ENCODE results near the gene IFITM5. TPM values are rescaled to one million over a fixed set of nuclear protein-coding genes. Genes with fewer than 3 reads are reported as not detected.
"Not testable (repeated sequence)": the region's sequence is repeated elsewhere in the genome, so short reads cannot be mapped to it uniquely, and the experiment has no call there.

IFITM5 gene
- total and polyA plus RNA-seq, 4 donors: 0.29 TPM; not detected in 3

GRCh38 chr11:268716-269145 is 30.6 kb downstream of the IFITM5 start:
- not testable (repeated sequence) for DNase-seq (ENCODE audit: low read depth in 4 of 6, low spot score in 6 of 6); H3K27me3 ChIP-seq (ENCODE audit: control insufficient read depth, insufficient read depth, low read length); H3K4me3 ChIP-seq (ENCODE audit: low read depth, low read length); H3K36me3 ChIP-seq (ENCODE audit: control insufficient read depth, insufficient read depth, low read length); H3K9me3 ChIP-seq (ENCODE audit: control insufficient read depth, insufficient read depth, low read length); H3K4me1 ChIP-seq (ENCODE audit: control insufficient read depth, insufficient read depth, low read length); H3K27ac ChIP-seq (ENCODE audit: low read depth, low read length)
- 66% methylated on average over 6 of the region's 16 CpGs for WGBS (ENCODE audit: insufficient coverage)

GRCh38 chr11:267491-267994 is 31.8 kb downstream of the IFITM5 start:
- no peaks in the 10 kb centered on the region for H3K36me3 ChIP-seq (ENCODE audit: control insufficient read depth, insufficient read depth, low read length)
- no peak overlapping the region for H3K27ac ChIP-seq (ENCODE audit: low read depth, low read length)
- H3K9me3 ChIP-seq (ENCODE audit: control insufficient read depth, insufficient read depth, low read length): no peaks in the 10 kb centered on the region
- WGBS (ENCODE audit: insufficient coverage): 69% methylated on average over 14 of the region's 18 CpGs
- peaks cover 3% of the 10 kb centered on the region for H3K27me3 ChIP-seq (ENCODE audit: control insufficient read depth, insufficient read depth, low read length)
- no peaks in the 10 kb centered on the region for H3K4me1 ChIP-seq (ENCODE audit: control insufficient read depth, insufficient read depth, low read length)
- DNase-seq (ENCODE audit: low read depth in 4 of 6, low spot score in 6 of 6): no peak
- H3K4me3 ChIP-seq (ENCODE audit: low read depth, low read length): no peak overlapping the region

- DNase-seq (ENCODE audit: low read depth in 4 of 6, low spot score in 6 of 6): no peak
- H3K27ac ChIP-seq (ENCODE audit: low read depth, low read length): no peak overlapping the region
Measured at GRCh38 chr11:266676-267439, 32.5 kb downstream of the IFITM5 start.

GRCh38 chr11:261624-262023 is 37.7 kb downstream of the IFITM5 start:
- no peak overlapping the region for H3K4me3 ChIP-seq (ENCODE audit: low read depth, low read length)
- H3K9me3 ChIP-seq (ENCODE audit: control insufficient read depth, insufficient read depth, low read length): peaks cover 1% of the 10 kb centered on the region
- H3K27me3 ChIP-seq (ENCODE audit: control insufficient read depth, insufficient read depth, low read length): no peaks in the 10 kb centered on the region
- H3K27ac ChIP-seq (ENCODE audit: low read depth, low read length): no peak overlapping the region
- H3K36me3 ChIP-seq (ENCODE audit: control insufficient read depth, insufficient read depth, low read length): no peaks in the 10 kb centered on the region
- no peak for DNase-seq (ENCODE audit: low read depth in 4 of 6, low spot score in 6 of 6)
- no peaks in the 10 kb centered on the region for H3K4me1 ChIP-seq (ENCODE audit: control insufficient read depth, insufficient read depth, low read length)
- 94% methylated on average over 2 of the region's 4 CpGs for WGBS (ENCODE audit: insufficient coverage)

More at GRCh38 chr11:266676-267439, 32.5 kb downstream of the IFITM5 start:
- Histone ChIP-seq H3K4me1 (ENCODE audit: control insufficient read depth, insufficient read depth, low read length) (no peaks in the 10 kb centered on the region), H3K27me3 (ENCODE audit: control insufficient read depth, insufficient read depth, low read length) (peaks cover 3% of the 10 kb centered on the region), H3K36me3 (ENCODE audit: control insufficient read depth, insufficient read depth, low read length) (no peaks in the 10 kb centered on the region), H3K4me3 (ENCODE audit: low read depth, low read length) (no peak overlapping the region), H3K9me3 (ENCODE audit: control insufficient read depth, insufficient read depth, low read length) (no peaks in the 10 kb centered on the region)
- WGBS (ENCODE audit: insufficient coverage): 100% methylated on average over 1 of the region's 13 CpGs

GRCh38 chr11:259413-259812 is 39.9 kb downstream of the IFITM5 start:
- Histone ChIP-seq H3K9me3 (ENCODE audit: control insufficient read depth, insufficient read depth, low read length) (peaks cover 1% of the 10 kb centered on the region), H3K4me1 (ENCODE audit: control insufficient read depth, insufficient read depth, low read length) (no peaks in the 10 kb centered on the region), H3K27ac (ENCODE audit: low read depth, low read length) (no peak overlapping the region), H3K4me3 (ENCODE audit: low read depth, low read length) (no peak overlapping the region), H3K36me3 (ENCODE audit: control insufficient read depth, insufficient read depth, low read length) (no peaks in the 10 kb centered on the region), H3K27me3 (ENCODE audit: control insufficient read depth, insufficient read depth, low read length) (no peaks in the 10 kb centered on the region)
- no peak for DNase-seq (ENCODE audit: low read depth in 4 of 6, low spot score in 6 of 6)
- WGBS (ENCODE audit: insufficient coverage): no CpG with 5 or more reads among the region's 10 CpGs

GRCh38 chr11:257766-258493 is 41.4 kb downstream of the IFITM5 start:
- no peak overlapping the region for H3K4me3 ChIP-seq (ENCODE audit: low read depth, low read length)
- peaks cover 1% of the 10 kb centered on the region for H3K9me3 ChIP-seq (ENCODE audit: control insufficient read depth, insufficient read depth, low read length)
- H3K4me1 ChIP-seq (ENCODE audit: control insufficient read depth, insufficient read depth, low read length): no peaks in the 10 kb centered on the region
- 76% methylated on average over 11 of the region's 15 CpGs for WGBS (ENCODE audit: insufficient coverage)
- H3K36me3 ChIP-seq (ENCODE audit: control insufficient read depth, insufficient read depth, low read length): peaks cover 11% of the 10 kb centered on the region
- H3K27me3 ChIP-seq (ENCODE audit: control insufficient read depth, insufficient read depth, low read length): no peaks in the 10 kb centered on the region
- H3K27ac ChIP-seq (ENCODE audit: low read depth, low read length): no peak overlapping the region
- DNase-seq (ENCODE audit: low read depth in 4 of 6, low spot score in 6 of 6): no peak

GRCh38 chr11:256952-257737 is 42.2 kb downstream of the IFITM5 start:
- H3K4me3 ChIP-seq (ENCODE audit: low read depth, low read length): no peak overlapping the region
- H3K9me3 ChIP-seq (ENCODE audit: control insufficient read depth, insufficient read depth, low read length): peaks cover 1% of the 10 kb centered on the region
- 78% methylated on average over 8 of the region's 14 CpGs for WGBS (ENCODE audit: insufficient coverage)
- no peaks in the 10 kb centered on the region for H3K27me3 ChIP-seq (ENCODE audit: control insufficient read depth, insufficient read depth, low read length)
- no peak for DNase-seq (ENCODE audit: low read depth in 4 of 6, low spot score in 6 of 6)
- no peaks in the 10 kb centered on the region for H3K4me1 ChIP-seq (ENCODE audit: control insufficient read depth, insufficient read depth, low read length)
- peaks cover 19% of the 10 kb centered on the region for H3K36me3 ChIP-seq (ENCODE audit: control insufficient read depth, insufficient read depth, low read length)
- no peak overlapping the region for H3K27ac ChIP-seq (ENCODE audit: low read depth, low read length)

GRCh38 chr11:255816-256215 is 43.5 kb downstream of the IFITM5 start:
- H3K27ac ChIP-seq (ENCODE audit: low read depth, low read length): no peak overlapping the region
- H3K4me1 ChIP-seq (ENCODE audit: control insufficient read depth, insufficient read depth, low read length): no peaks in the 10 kb centered on the region
- no peak for DNase-seq (ENCODE audit: low read depth in 4 of 6, low spot score in 6 of 6)
- H3K4me3 ChIP-seq (ENCODE audit: low read depth, low read length): no peak overlapping the region
- H3K27me3 ChIP-seq (ENCODE audit: control insufficient read depth, insufficient read depth, low read length): no peaks in the 10 kb centered on the region
- 100% methylated on average over 2 of the region's 2 CpGs for WGBS (ENCODE audit: insufficient coverage)
- H3K9me3 ChIP-seq (ENCODE audit: control insufficient read depth, insufficient read depth, low read length): no peaks in the 10 kb centered on the region
- H3K36me3 ChIP-seq (ENCODE audit: control insufficient read depth, insufficient read depth, low read length): peaks cover 28% of the 10 kb centered on the region

- peaks cover 32% of the 10 kb centered on the region for H3K36me3 ChIP-seq (ENCODE audit: control insufficient read depth, insufficient read depth, low read length)
- no peak overlapping the region for H3K4me3 ChIP-seq (ENCODE audit: low read depth, low read length)
- DNase-seq (ENCODE audit: low read depth in 4 of 6, low spot score in 6 of 6): peak in 1 of 6 donors; percentile 2
- no peaks in the 10 kb centered on the region for H3K27me3 ChIP-seq (ENCODE audit: control insufficient read depth, insufficient read depth, low read length)
- no peak overlapping the region for H3K27ac ChIP-seq (ENCODE audit: low read depth, low read length)
- no CpG with 5 or more reads among the region's 3 CpGs for WGBS (ENCODE audit: insufficient coverage)
- H3K9me3 ChIP-seq (ENCODE audit: control insufficient read depth, insufficient read depth, low read length): no peaks in the 10 kb centered on the region
- H3K4me1 ChIP-seq (ENCODE audit: control insufficient read depth, insufficient read depth, low read length): no peaks in the 10 kb centered on the region
Measured at GRCh38 chr11:255176-255575, 44.1 kb downstream of the IFITM5 start.
